GM23248 (cell line): ENCODE results near the gene FRAS1.

Experiments
- EZH2 ChIP-seq: fragments of 200-600 bp; sonication (generic); IDR thresholded peaks from 2 replicates; pipeline ENCODE4 v1.6.1; 2018; ENCODE audit warnings: antibody characterized with exemption, mild to moderate bottlenecking; ENCODE audit not compliant: insufficient read depth, poor library complexity, severe bottlenecking
- EZH2phosphoT487 ChIP-seq: fragments of 200-600 bp; sonication (generic); IDR thresholded peaks from 2 replicates; pipeline ENCODE4 v1.6.1; 2018; ENCODE audit warnings: antibody characterized with exemption, moderate library complexity, mild to moderate bottlenecking, low read depth; ENCODE audit not compliant: insufficient read depth

GRCh38 chr4:78061939-78062570 is 4.9 kb downstream of the FRAS1 start:
- TF ChIP-seq EZH2 (no peak), EZH2phosphoT487 (no peak)
